ENCODE data around the gene ZNF536.

DNA sequence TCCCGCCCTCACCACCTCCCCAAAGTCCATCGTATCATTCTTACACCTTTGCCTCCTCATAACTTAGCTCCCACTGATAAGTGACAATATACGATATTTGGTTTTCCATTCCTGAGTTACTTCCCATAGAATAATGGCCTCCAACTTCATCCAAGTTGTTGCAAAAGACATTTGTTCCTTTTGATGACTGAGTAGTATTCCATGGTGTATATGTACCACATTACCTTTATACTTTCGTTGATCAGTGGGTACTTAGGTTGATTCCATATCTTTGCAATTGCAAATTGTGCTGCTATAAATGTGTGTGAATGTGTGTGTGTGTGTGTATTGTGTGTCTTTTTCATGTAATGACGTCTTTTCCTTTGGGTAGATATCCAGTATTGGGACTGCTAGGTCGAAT is 109.6 kb downstream of the ZNF536 start:
- TF ChIP-seq CTCF (conservative IDR thresholded peaks at IDR 0.05): no peak
- no peak for TF ChIP-seq EZH2 (IDR thresholded peaks at IDR 0.05; ENCODE audit: low read depth)
